HCT116 (cell line): ENCODE measurements around the gene DACH2. TPM values are rescaled to one million over a fixed set of nuclear protein-coding genes. Genes with fewer than 3 reads are reported as not detected.

Experiments used
- ATAC-seq: fragments of 200-7000 bp; cut with Tn5 transposase; 2 replicates; pipeline ENCODE4 v1.9.1; 2020; ENCODE audit warnings: mild to moderate bottlenecking, moderate library complexity
- BruUV-seq: library from RNA; stranded (reverse); fragments of 400-500 nt; replicated peaks from 2 replicates; lab custom pipeline; 2021; lab: Mats Ljungman, UMichigan
- CTCF ChIA-PET: fragments of 300-600 bp; sonication (Branson Sonifier 250); formaldehyde crosslinking; loops from one replicate; lab custom pipeline; 2021; ENCODE audit warnings: antibody characterized with exemption; lab: Charles Lee
- POLR2A ChIA-PET: fragments of 300-600, 350-600 bp; sonication (Branson Sonifier 250); formaldehyde crosslinking; loops from one replicate; lab custom pipeline; 2021; ENCODE audit warnings: antibody characterized with exemption; lab: Charles Lee
- RAD21 ChIA-PET, 2 experiments: fragments of 300-600 bp; sonication (Branson Sonifier 250); formaldehyde crosslinking; loops; one replicate each; lab custom pipeline; 2023; ENCODE audit warnings: low total read pairs in 2 of 2; ENCODE audit not compliant: uncharacterized antibody in 2 of 2, unreplicated experiment in 2 of 2, low non-redundant PET in 1 of 2; lab: Charles Lee
- DNase-seq: peaks from one replicate; pipeline ENCODE4 v3.0.0-alpha.2; 2010; ENCODE audit warnings: low read depth, low spot score
- H2AFZ ChIP-seq: fragments of 200-600 bp; shearing (Covaris generic), sonication (generic); 2 replicates; pipeline ENCODE4 v1.6.1; 2017; ENCODE audit warnings: low read depth, mixed run types, mixed read lengths, antibody characterized with exemption, low read length; ENCODE audit not compliant: poor library complexity, severe bottlenecking
- H3K27ac ChIP-seq: 2 replicates; pipeline ENCODE4 v1.5.1; 2012; ENCODE audit warnings: low read depth, low read length
- H3K27me3 ChIP-seq: fragments of 200-600 bp; sonication (generic); 2 replicates; pipeline ENCODE4 v1.6.1; 2016; ENCODE audit warnings: mixed run types, low read length, mixed read lengths; ENCODE audit not compliant: insufficient read depth
- H3K36me3 ChIP-seq, 2 experiments: fragments of 200-500 bp in 1 of 2; fragments of 200-600 bp in 1 of 2; sonication (Bioruptor generic) in 1 of 2; sonication (generic) in 1 of 2; 2 replicates each; pipeline versions ENCODE4 v1.5.1 to v1.6.1; 2014 to 2016; ENCODE audit warnings: low read length in 2 of 2, inconsistent platforms in 1 of 2, mixed read lengths in 1 of 2, mixed run types in 1 of 2; ENCODE audit not compliant: insufficient read depth in 2 of 2, control insufficient read depth in 1 of 2
- H3K4me1 ChIP-seq, 2 experiments: fragments of 200-600 bp in 1 of 2; sonication (generic) in 1 of 2; 2 replicates each; pipeline versions ENCODE4 v1.5.1 to v1.6.1; 2012 to 2017; ENCODE audit warnings: low read length in 2 of 2, inconsistent platforms in 1 of 2, mild to moderate bottlenecking in 1 of 2, mixed read lengths in 1 of 2, mixed run types in 1 of 2, moderate library complexity in 1 of 2; ENCODE audit not compliant: insufficient read depth in 2 of 2, control insufficient read depth in 1 of 2
- H3K4me2 ChIP-seq: fragments of 200-600 bp; sonication (generic); 2 replicates; pipeline ENCODE4 v1.6.1; 2017; ENCODE audit warnings: mixed run types, low read length, mixed read lengths
- H3K4me3 ChIP-seq, 2 experiments: fragments of 200-600 bp in 1 of 2; sonication (generic) in 1 of 2; replicated peaks in 1 of 2; 2 replicates each; pipeline ENCODE4 v1.5.1; 2011 to 2016; ENCODE audit warnings: low read length in 2 of 2, control low read depth in 1 of 2, low read depth in 1 of 2, mild to moderate bottlenecking in 1 of 2, mixed read lengths in 1 of 2, mixed run types in 1 of 2
- H3K79me2 ChIP-seq: fragments of 200-600 bp; sonication (generic); 2 replicates; pipeline ENCODE4 v1.6.1; 2017; ENCODE audit warnings: mild to moderate bottlenecking, mixed run types, low read length, moderate library complexity, mixed read lengths; ENCODE audit not compliant: insufficient read depth
- H3K9ac ChIP-seq: fragments of 200-600 bp; sonication (generic); 2 replicates; pipeline ENCODE4 v1.6.1; 2016; ENCODE audit warnings: low read length, mixed read lengths
- H3K9me2 ChIP-seq: fragments of 200-600 bp; sonication (generic), shearing (Covaris generic); 2 replicates; pipeline ENCODE4 v1.6.1; 2017; ENCODE audit warnings: mixed run types, mild to moderate bottlenecking, moderate library complexity; ENCODE audit not compliant: insufficient read depth
- H3K9me3 ChIP-seq, 2 experiments: fragments of 200-500 bp in 1 of 2; fragments of 200-600 bp in 1 of 2; sonication (Bioruptor generic) in 1 of 2; sonication (generic) in 1 of 2; 2 replicates each; pipeline ENCODE4 v1.6.1; 2014 to 2017; ENCODE audit warnings: low read length in 2 of 2, mixed read lengths in 2 of 2, inconsistent platforms in 1 of 2, low read depth in 1 of 2, mild to moderate bottlenecking in 1 of 2, mixed run types in 1 of 2, moderate library complexity in 1 of 2; ENCODE audit not compliant: control insufficient read depth in 1 of 2, insufficient read depth in 1 of 2
- H4K20me1 ChIP-seq: fragments of 200-600 bp; sonication (generic), shearing (Covaris generic); 2 replicates; pipeline ENCODE4 v1.6.1; 2017; ENCODE audit warnings: mixed run types, mild to moderate bottlenecking, moderate library complexity; ENCODE audit not compliant: insufficient read depth
- CBX3 ChIP-seq: IDR thresholded peaks from 2 replicates; pipeline ENCODE4 v1.6.1; 2012; ENCODE audit warnings: low read depth
- CEBPB ChIP-seq: IDR thresholded peaks from 2 replicates; pipeline ENCODE4 v1.6.1; 2012; ENCODE audit warnings: low read depth
- CTCF ChIP-seq, 3 experiments: fragments of 200-600 bp in 1 of 3; sonication (generic) in 1 of 3; IDR thresholded peaks in 2 of 3; conservative IDR thresholded peaks in 1 of 3; 2 replicates each; pipeline ENCODE4 v1.5.1; 2012 to 2017; ENCODE audit warnings: low read depth in 2 of 3, low read length in 2 of 3, antibody characterized with exemption in 1 of 3, borderline replicate concordance in 1 of 3, control low read depth in 1 of 3, mild to moderate bottlenecking in 1 of 3, mixed read lengths in 1 of 3, mixed run types in 1 of 3, moderate library complexity in 1 of 3; ENCODE audit not compliant: insufficient read depth in 1 of 3
- EZH2 ChIP-seq: fragments of 200-600 bp; sonication (generic); IDR thresholded peaks from 2 replicates; pipeline ENCODE4 v1.6.1; 2017; ENCODE audit warnings: antibody characterized with exemption, mixed run types
- EZH2phosphoT487 ChIP-seq: fragments of 200-600 bp; IDR thresholded peaks from 2 replicates; pipeline ENCODE4 v1.6.1; 2018; ENCODE audit warnings: antibody characterized with exemption, borderline replicate concordance
- JUND ChIP-seq: IDR thresholded peaks from 2 replicates; pipeline ENCODE4 v1.6.1; 2012
- RAD21 ChIP-seq: IDR thresholded peaks from 2 replicates; pipeline ENCODE4 v1.6.1; 2012; ENCODE audit warnings: low read depth, mild to moderate bottlenecking
- intact Hi-C: fragments of 100-400 bp; cut with micrococcal nuclease; formaldehyde crosslinking; loops from 2 replicates; pipeline ENCODE4 v1.10.0; 2022
- total RNA-seq: library from RNA; stranded (reverse); gene quantifications from one replicate; pipeline ENCODE4 v1.2.1, GENCODE V29; 2021; ENCODE audit not compliant: unreplicated experiment

DACH2 gene
- total RNA-seq, 1 experiment from 2014 or later = not detected

GRCh38 chrX:86121916-86122315, 26.3 kb upstream of the DACH2 start:
- H3K27me3 ChIP-seq = no peaks in the 10 kb centered on the region
- DNase-seq (no peak), ATAC-seq (no peak)
- no peaks in the 10 kb centered on the region for H3K4me1 ChIP-seq
- no peak overlapping the region for H3K9ac ChIP-seq
- no peaks in the 10 kb centered on the region for H3K9me3 ChIP-seq
- ChIA-PET POLR2A (no interaction called here), RAD21 (no interaction called here), CTCF (no interaction called here)
- no peaks in the 10 kb centered on the region for H3K79me2 ChIP-seq
- H3K4me2 ChIP-seq = no peak overlapping the region
- H3K36me3 ChIP-seq = no peaks in the 10 kb centered on the region
- H3K4me3 ChIP-seq = no peak overlapping the region
- intact Hi-C loops = no loop called here
- no peaks in the 10 kb centered on the region for H4K20me1 ChIP-seq
- H2AFZ ChIP-seq = no peak overlapping the region
- no peak overlapping the region for H3K27ac ChIP-seq
- no peaks in the 10 kb centered on the region for H3K9me2 ChIP-seq
- BruUV-seq = no TSS peak
- TF ChIP-seq EZH2phosphoT487 (no peak), CEBPB (no peak), EZH2 (no peak), CBX3 (no peak), RAD21 (no peak)
- TF ChIP-seq, all 23 proteins: peak for 0

- TF ChIP-seq CTCF (IDR thresholded peaks at IDR 0.05 in 2 of 3, conservative IDR thresholded peaks at IDR 0.05 in 1 of 3; ENCODE audit: borderline replicate concordance in 1 of 3, insufficient read depth in 1 of 3, low read depth in 2 of 3, low read length in 2 of 3) = peak; percentile 4 to 37 (median 36); a peak in 3 of 6 replicates
- TF ChIP-seq JUND = no peak
- no peak overlapping the region for H2AFZ ChIP-seq
- no peak for DNase-seq
- H3K4me2 ChIP-seq = no peak overlapping the region
- H3K36me3 ChIP-seq = no peaks in the 10 kb centered on the region
- RAD21 ChIA-PET = no interaction called here
- no peaks in the 10 kb centered on the region for H3K4me1 ChIP-seq
- no peak for ATAC-seq
- POLR2A ChIA-PET = no interaction called here
- no peaks in the 10 kb centered on the region for H3K9me2 ChIP-seq
- no peak overlapping the region for H3K27ac ChIP-seq
- no peak overlapping the region for H3K9ac ChIP-seq
- no peak overlapping the region for H3K4me3 ChIP-seq
- CTCF ChIA-PET = no interaction called here
- no TSS peak for BruUV-seq
- H3K79me2 ChIP-seq = no peaks in the 10 kb centered on the region
- no peaks in the 10 kb centered on the region for H3K9me3 ChIP-seq
- H4K20me1 ChIP-seq = no peaks in the 10 kb centered on the region
- H3K27me3 ChIP-seq = no peaks in the 10 kb centered on the region
- intact Hi-C loops = no loop called here
These were observed 14.5 kb upstream of the DACH2 start for GRCh38 chrX:86133761-86134160.
